Dermis microvascular lymphatic vessel endothelial cell (primary cell): ENCODE data around the gene TBX18. TPM values are rescaled to one million over a fixed set of nuclear protein-coding genes. Genes with fewer than 3 reads are reported as not detected.

Experiments
- DNase-seq, 2 donors: peaks; one replicate each; pipeline versions ENCODE4 v3.0.0 to v3.0.0-alpha.2; 2010; ENCODE audit warnings: low read depth in 2 of 2
- total RNA-seq: library from RNA; depleted of rRNA; stranded (reverse); fragments of >200 nt; gene quantifications from 2 replicates; pipeline ENCODE4 v1.2.1, GENCODE V29; 2014

TBX18 gene
- total RNA-seq, 1 donor from 2014 or later, result 1.2 TPM

DNA sequence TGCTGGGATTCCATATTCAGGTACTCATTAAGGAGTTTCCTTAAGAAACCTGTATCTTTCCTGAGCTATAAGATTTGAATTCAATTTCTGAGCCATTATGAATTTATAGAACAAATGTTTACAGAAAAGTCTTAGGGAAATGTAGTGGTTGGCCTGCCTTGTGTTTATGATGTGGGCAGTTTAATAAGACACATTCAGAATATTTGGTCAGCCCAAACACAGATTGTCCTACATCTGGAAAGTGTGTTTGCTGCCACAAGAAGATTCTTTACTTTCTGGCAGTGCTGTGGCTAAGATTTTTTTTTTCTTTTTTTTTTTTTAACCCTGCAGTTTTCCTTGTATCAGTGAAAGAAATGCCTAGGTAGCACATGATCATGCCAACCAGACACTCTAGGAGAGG lies 15.2 kb downstream of the TBX18 start:
- DNase-seq, result no peak

- DNase-seq, result no peak
Measured at GRCh38 chr6:84748376-84748775, 16.0 kb downstream of the TBX18 start.

GRCh38 chr6:84743616-84744015 lies 20.8 kb downstream of the TBX18 start:
- DNase-seq, result no peak

DNA sequence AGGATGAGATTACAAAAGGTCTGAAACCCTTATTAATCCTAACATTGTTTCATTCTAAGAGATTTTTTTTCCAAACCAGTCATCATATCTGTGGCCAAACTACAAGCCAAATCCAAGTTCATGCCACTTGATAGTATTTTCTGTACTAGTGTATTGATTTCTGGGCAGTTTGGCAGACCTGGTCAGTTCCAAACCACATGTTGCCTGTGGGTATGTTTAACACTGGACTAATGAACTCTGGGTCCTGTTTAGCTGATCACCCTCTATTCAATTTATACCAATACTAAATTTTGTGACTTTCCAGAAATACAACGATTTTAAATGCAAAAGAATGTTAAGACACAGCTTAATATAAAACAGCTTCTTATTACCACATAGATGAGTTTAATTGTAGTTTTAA lies 24.0 kb downstream of the TBX18 start:
- no peak for DNase-seq

- no peak for DNase-seq
Measured at GRCh38 chr6:84739866-84740208, 24.6 kb downstream of the TBX18 start.

GRCh38 chr6:84738996-84739865 lies 25.2 kb downstream of the TBX18 start:
- DNase-seq, result no peak

DNA sequence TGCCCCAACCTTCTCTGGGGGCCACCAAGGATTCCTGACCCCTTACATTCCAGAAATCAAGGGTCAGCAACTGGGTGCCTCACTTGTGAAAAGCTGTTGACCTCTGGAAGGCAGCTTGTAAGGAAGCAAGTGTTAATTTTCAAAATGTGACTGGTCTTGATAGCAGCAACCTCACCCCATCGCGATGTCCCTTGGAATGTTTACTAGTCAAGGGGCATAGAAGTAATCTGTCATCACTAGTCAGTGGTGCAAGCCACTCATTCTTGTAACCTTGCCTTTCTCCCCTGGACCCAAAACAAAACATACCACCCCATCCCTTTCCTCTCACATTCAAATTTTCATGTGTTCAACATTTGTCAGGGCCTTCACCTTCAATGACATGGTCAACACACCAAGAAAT lies 30.5 kb downstream of the TBX18 start:
- DNase-seq, result no peak

DNA sequence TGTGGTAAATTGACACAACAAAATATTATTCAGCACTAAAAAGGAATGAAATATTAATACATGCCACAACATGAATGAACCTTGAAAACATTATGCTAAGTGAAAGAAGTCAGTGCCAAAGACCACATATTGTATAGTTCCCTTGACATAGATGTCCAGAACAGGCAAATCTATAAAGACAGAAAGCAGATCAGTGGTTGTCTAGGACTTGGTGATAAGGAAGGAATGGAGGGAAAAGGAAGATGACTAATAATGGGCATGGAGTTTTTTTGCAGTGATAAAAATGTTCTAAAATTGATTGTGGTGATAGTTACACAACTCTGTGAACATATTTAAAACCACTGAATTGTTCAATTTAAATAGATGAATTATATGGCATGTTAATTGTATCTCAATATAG lies 32.5 kb downstream of the TBX18 start:
- peak in 1 of 2 donors; percentile 43 for DNase-seq

GRCh38 chr6:84731401-84731800 lies 33.0 kb downstream of the TBX18 start:
- DNase-seq, result peak in 1 of 2 donors; percentile 16

GRCh38 chr6:84728602-84729001 lies 35.8 kb downstream of the TBX18 start:
- DNase-seq, result peak; percentile 17 to 24

DNA sequence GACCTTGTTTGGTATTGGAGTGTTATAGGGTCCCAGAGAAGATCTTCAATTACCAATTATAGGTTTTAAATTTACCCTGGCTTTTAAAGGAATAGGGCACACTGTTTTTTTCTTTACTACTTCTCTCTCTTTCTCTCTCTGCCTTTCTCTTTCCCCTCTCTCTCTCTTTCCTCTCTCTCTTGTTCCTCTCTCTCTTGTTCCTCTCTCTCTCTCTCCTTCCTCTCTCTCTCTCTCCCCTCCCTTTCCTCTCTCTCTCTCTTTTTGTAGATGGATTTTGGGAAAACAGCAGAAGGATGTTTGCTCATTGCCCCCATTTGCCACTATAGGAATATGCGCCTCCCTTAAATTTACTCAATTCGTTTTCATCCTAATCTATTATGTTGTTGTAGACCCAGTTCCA lies 45.2 kb downstream of the TBX18 start:
- DNase-seq, result no peak

DNA sequence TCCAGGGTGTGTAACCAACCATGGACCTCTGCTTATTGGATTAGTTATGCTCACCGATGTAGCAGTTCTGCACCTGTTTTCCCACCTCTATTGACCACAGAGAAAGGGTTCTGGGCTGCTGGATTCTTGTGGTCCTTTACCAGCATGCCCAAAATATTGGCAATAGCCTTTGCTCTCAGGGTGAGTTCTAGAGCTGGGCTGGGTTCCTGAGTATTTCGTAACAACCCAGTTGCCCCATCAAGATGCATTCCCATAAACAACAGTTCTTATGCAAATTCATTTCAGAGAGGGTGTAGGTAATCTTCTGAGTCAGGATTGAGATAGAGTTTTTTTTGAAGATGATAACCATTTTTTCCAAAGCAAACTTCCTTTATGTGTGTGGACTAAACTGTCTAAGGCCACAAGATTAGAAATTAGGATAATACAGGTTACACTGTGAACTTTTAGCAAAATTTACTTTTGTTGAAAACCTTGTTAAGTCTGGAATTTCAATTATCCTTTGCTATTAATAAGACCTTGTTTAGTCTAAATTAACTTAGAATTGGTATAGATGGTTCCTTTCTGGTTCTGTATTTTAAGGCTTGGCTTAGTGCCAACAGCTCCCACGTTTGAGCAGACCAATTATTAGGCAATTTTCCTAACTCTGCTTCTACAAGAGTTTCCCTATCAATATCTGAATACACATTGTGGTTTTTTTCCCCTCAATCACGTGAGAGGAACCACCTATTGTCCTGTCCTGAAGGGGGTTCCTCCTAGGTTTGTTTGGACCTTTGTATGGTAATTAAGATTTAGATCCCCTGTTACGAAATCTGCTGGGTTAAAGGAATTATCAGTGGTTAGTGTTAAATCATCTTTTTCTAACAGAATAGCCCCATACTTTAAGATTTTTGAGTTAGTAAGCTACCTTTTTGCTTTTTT lies 46.1 kb downstream of the TBX18 start:
- DNase-seq, result no peak

GRCh38 chr6:84709121-84709520 lies 55.3 kb downstream of the TBX18 start:
- DNase-seq, result peak; percentile 40 to 83

DNA sequence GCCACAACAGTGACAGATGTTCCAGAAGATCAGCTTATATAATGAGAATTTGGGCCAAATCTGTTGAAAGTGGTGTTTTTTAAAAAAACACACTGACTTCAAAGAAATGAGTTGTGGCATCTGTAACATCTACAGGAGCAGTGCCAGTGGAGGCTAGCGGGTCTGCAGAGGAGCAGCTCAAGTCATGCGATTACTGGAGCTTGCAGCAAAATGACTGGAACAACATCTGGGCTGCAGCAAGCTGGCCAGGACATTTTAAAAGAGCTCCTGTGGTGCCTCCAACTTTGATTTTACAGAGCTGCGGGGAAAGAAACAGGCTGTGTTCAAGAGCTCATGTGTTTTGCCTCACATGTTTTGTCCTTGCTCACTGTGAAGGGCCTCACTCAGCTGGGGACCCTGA lies 57.2 kb downstream of the TBX18 start:
- no peak for DNase-seq

DNA sequence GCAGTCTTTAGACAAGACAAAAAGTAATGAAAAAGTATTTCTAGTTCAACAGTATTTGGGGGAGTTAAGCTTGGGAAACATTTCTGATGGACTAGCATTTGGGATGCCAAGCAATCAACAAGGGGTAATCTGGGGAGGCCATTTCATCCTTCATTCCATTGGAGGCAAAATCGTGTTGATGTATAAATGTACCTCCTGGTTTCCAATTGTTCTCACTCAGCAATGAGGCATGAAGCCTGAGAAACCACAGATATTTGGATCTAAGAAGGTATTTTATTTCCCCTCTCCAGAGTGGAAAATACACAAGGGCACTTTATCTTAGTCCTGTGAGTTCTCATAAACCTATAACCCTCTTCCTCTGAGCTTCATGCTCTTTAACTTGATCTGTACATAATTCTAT lies 68.2 kb downstream of the TBX18 start:
- no peak for DNase-seq

DNA sequence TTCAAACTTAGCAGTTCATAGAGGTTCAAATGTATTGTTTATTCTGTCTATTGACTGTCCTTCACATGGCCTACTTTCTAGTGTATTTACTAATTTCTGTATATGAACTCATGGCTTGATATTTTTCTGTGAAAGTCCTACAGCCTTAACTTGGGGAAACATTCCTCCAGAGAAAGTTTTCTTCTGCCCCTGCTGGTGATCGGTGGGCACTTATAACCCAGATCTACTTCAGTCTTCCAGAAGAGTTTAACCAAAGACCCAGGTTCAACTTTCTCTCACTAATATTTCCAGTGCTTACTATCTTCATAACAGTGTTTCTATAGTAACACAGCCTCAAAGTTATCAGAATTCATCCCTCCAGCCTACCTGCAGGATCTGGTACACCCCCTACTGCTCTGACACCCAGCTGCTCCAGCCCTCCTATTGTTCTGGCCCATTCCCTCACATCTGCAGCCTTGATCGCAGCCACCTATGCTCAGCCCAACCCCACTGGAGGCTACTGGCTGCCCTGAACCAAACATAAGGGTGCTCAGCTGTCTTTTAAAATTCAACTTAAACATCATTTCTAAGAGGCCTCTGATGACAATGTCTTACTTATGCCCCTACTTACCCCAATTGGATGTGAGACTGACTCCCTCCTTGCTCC lies 72.3 kb downstream of the TBX18 start:
- no peak for DNase-seq

GRCh38 chr6:84688141-84688873 lies 76.1 kb downstream of the TBX18 start:
- no peak for DNase-seq

GRCh38 chr6:84687431-84687830 lies 77.0 kb downstream of the TBX18 start:
- DNase-seq, result no peak

- peak in 1 of 2 donors; percentile 12 for DNase-seq
Measured at GRCh38 chr6:84685983-84686584, 78.3 kb downstream of the TBX18 start.

- DNase-seq, result no peak
Measured at GRCh38 chr6:84681693-84682326, 82.6 kb downstream of the TBX18 start.
